HG03097 (cell line): ENCODE results near the gene PPP2R1A.

Source experiments
- ATAC-seq: cut with Tn5 transposase; IDR thresholded peaks from one replicate; pipeline ENCODE4 v1.9.1; 2021; ENCODE audit not compliant: unreplicated experiment, low FRiP score

PPP2R1A gene

GRCh38 chr19:52189735-52190486 lies at the start of gene PPP2R1A:
PPP2R1A (plus strand) TSS chr19:52190052; CDS start chr19:52190097, 45 bp downstream.
- ATAC-seq = peak; percentile 89

DNA sequence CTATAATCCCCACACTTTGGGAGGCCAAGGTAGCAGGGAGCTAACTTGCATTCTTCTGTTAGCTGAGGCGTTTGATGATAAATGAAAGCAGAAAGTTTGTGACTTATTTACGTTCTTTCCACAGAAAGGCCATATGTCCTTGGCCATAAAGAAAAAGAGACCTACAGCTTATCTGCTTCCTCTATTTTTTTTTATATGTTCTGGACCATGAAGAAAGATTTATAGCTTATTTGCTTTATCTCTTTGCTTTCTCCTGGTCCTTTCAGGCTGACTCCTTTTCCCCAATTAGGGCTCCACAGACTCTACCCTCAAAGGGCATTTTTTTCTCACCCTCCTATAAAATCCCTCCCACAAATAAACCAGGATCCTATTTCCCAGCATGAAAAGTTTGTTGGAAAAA lies 48.6 kb upstream of the PPP2R1A start:
- no peak for ATAC-seq

GRCh38 chr19:52142001-52142595 lies 47.8 kb upstream of the PPP2R1A start:
- no peak for ATAC-seq

DNA sequence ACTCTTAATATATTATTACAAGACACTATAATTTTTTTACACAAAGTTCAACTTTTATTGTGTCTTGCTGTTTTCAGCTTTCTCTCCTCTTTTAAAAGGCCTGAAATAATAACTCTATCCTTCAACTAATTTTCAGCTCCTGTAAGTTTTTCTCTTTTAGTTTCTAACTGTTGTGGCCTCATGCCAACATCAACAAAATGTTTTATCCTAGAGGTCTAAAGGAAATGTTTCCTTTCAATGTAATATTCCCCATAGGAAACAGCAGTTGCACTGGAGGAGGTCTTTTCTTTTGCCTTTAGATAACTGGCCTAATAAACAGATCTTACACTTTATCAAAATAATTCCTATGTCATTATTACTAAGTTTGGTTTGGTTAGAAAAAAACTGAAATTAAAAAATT lies 41.6 kb upstream of the PPP2R1A start:
- no peak for ATAC-seq

GRCh38 chr19:52155596-52156359 lies 34.1 kb upstream of the PPP2R1A start:
- ATAC-seq = no peak

GRCh38 chr19:52170304-52170703 lies 19.5 kb upstream of the PPP2R1A start:
- no peak for ATAC-seq

DNA sequence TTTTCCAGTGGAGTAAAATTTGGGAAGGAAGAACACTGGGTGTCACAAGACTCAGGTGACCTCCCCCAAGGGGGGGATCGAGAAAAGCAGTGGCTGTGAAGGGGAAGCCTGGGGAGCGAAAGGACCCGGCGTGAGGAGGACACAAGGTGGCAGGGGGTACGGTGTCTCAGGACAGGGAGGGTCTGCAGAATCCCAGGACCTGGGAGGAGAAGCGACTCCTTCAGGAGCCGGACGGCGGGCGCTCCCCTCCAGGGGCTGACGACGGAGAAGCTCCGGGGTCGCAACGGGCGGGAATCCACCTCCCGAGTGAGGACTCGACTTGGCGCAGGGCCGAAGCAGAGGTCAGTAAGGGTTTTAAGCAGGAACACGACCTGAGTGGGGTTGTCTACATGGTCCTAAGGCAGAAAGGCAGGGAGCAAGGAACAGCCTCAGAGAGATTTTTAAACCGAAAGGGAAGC lies 19.0 kb upstream of the PPP2R1A start:
- ATAC-seq = peak; percentile 11

DNA sequence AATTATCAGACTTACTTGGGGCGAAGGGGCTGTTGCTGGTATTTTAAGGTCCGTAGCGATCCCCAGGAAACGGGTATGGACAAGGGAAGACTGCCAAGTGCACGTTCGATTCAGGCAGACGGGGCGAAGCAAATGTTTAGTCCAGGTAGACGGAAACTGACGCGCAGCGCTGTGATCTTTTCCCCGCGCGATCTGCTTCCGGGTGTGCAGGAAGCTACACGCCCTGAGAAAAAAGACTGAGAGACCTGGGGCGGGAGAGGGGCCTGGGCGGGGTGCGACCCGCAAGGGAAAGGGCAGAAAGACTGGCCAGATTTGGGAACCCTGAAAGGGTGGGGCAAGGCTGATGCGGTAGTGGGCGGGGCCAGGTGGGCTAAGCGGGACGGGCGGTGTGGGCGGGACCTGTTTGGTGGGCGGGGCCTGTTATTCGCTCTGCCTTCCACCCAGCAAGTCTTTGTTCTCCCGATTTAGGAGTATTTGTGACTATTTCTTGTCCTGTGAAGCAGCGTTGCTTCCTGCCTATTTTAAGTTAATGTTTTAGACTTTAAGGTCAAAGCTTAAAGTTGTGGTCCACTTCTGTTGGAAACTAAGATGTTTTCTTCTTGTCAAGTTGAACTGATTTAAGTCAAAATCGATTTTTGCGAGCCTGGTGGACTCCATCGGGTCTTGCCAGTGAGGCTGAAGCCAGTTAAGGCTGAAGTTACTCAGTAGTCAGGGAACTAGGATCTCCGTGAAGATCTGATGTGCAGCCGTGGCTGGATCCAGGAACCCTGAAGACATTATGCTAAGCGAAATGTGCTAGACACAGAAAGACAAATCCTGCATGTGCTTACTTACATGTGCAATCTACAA lies 18.3 kb upstream of the PPP2R1A start, which contains the start of gene ZNF836:
Gene ZNF836, minus strand, starts transcription at position 301 of the 849 bp plus-strand sequence. CDS start 3,549 bp downstream, outside the sequence.
- ATAC-seq = peak; percentile 72

GRCh38 chr19:52172347-52172746 lies 17.5 kb upstream of the PPP2R1A start:
- no peak for ATAC-seq

DNA sequence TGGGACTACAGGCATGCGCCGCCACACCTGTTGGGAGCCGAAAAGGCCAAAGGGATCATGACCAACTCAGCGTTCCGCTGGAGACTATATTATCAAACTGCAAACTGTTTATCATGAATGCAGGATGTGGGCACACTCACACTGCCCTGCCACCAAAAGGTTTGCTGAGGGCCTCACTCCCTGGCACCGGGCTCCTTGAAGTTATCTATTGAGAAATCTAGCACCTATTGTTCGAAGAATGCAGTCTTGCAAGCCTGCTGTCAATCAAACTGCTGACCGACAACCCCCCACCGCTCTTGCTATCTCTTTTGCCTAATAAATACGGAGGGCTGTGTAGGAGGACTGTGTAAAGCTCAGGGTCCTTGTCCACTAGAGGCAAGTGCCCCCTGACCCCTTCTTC lies 13.3 kb upstream of the PPP2R1A start:
- ATAC-seq = no peak

DNA sequence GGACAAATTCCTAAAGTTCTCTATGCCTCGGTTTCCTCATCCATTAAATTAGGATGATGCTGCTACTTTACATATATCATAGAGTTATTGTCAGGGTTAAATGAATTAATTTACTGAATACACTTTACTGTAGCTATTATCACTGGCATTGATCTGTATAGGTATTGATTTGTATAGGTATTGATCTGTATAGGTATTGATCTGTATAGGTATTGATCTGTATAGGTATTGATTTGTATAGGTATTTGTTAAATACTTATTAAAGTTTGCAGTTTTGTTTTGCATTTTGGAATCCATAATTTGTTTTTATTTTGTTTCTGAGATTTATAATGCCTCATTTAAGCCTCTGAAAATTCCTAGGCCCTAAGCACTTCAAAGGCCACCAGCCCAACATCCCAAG lies 2.4 kb upstream of the PPP2R1A start:
- no peak for ATAC-seq

DNA sequence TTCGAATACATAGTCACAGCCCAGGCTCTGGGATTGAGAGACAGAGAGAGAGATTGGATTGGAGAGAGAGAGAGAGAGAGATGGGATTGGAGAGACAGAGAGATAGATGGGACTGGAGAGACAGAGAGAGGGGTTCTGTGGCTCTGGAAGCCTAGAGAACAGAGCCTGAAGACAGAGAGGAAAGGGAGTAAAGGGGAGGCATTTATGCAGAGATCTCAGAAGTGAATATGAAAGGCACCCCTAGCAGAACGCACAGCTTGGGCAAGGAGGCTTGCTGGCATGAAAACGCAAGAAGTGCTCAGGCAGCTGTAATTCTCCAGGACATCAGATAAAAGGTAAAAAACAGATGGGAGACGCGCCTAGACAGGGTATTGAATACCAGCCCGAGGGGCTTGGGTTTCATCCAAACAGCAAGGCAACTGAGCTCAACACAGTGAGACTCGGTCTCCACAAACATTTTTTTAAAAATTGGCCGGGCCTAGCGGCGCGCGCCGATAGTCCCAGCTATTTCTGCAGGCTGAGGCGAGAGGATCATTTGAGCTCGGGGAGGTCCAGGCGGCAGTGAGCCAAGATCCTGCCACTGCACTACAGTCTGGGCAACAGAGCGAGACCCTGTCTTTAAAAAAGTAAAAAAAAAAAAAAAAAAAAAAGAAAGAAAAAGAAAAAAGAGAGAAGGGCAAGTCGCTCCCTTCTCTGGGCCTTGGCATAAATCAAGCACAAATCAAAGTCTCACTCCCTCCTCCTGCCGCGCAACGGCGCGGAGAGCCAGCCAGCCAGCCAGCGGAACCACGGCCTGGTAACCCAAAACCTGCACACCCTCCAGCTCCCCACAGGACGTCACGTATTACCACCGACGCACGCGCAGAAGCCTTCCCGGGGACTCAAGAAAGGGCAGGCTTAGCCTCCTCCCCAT lies 774 bp upstream of the PPP2R1A start:
- ATAC-seq = peak; percentile 4

DNA sequence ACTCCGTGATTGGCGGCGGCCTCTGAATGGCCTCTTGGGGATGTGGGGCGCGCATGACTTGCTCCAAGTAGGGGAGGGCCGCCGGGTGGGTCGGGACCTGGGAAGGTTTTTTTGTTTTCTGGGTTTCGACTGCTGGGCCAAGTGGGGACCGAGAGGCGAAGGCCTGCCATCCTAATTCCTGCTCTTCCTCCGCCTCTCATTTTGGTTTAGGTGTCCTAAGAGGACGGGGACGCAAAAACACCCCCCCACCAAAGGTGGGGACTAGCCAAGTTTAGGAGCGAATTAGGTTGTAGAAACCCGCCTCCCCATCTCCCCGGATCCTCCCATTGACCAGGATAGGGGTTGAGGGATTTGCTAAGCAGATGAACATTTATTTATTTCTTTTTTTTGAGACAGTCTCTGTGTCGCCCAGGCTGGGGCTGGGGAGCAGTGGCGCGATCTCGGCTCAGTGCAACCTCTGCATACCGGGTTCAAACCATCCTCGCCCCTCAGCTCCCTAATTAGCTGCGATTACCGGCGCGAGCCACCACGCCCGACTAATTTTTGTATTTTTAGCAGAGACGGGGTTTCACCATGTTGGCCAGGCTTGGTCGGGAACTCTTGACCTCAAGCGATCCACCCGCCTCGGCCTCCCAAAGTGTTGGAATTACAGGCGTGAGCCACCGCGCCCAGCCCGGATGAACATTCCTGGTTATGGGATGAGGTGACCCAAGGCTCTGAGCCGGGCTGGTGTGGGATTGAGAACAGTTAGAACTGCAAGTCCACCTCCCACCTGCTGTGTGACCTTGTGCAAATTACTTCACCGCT lies 838 bp downstream of the PPP2R1A start:
- no peak for ATAC-seq

- no peak for ATAC-seq
Observed at GRCh38 chr19:52191389-52191788, 1.5 kb downstream of the PPP2R1A start.

DNA sequence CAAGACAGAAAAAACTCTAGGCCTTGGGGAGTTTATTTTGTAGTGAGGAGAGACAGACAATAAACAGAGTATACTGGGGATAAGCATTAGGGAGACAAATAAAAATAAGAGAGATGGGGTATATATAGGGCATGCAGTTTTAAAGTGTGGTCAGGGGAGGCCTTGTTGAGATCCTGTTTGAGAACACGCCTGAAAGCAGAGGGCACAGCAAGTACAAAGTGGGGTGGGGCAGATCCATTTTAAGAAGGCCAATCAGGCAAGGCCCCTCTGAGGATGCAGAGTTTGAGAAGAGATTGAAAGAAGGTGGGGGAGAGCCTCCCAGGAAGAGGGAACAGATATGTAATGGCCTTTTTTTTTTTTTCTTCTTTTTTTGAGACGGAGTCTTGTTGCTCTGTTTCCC lies 2.1 kb downstream of the PPP2R1A start:
- ATAC-seq = no peak

- ATAC-seq = no peak
Observed at GRCh38 chr19:52196256-52196967, 6.6 kb downstream of the PPP2R1A start.

DNA sequence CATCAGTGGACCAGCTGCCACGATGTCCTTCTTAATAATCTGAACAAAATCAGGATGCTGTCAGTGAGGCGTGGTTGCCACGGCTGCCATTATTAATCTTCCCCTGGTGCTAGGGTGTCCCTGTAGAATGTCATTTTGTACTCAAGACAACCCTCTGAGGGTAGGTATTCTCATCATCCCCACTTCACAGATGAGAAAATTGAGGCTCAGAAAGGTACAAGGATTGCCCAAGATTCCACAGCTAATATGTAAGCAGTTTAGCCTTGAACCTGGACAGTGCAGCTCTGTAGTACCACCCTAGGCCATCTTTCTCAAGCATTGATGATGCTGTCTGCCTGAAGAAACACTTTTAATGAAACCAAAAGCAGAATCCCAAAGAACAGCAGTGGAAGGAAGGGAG lies 8.1 kb downstream of the PPP2R1A start:
- ATAC-seq = no peak

DNA sequence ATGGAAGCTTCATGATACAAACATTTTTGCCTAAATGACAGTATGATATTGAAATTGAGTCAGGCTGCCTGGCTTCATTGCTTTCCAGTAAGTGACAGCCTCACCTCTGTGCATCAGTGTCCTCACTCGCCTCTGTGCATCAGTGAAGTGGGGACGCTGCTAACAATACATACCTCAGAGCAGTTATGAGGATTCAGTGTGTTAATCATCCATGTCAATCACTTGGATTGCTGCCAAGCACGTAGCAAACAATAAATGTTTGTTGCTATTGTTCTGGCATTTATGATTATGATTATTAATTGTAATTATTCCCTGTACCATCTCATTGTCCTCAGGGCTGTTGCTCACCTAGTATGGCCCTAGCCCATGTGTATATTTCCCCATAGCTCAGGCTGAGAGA lies 8.8 kb downstream of the PPP2R1A start:
- no peak for ATAC-seq
